ENCODE data around the gene GAL3ST3. TPM values are rescaled to one million over a fixed set of nuclear protein-coding genes. Genes with fewer than 3 reads are reported as not detected.

Gene GAL3ST3
- total and polyA plus RNA-seq, 11 donors = 0.08 to 4.9 (median 2.1) TPM

DNA sequence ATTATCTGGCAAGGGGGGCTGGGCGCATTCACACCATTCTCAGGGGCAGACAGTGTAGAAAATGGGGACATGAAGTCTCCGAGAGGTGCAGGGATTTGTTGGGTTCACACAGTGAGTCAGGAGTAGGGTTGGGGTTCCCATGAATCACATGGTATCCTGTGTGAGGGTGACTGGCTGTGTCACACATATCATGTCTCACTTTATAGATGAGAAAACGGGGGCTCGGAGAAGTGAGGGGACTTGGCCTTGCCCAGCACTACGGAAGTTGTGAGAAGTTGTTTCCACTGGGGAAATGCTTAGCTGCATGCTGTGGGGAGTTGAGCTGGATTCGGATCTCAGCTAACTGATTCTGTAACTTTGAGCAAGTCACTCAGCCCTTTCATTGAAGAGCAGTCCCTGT is 4.2 kb downstream of the GAL3ST3 start:
- no peak for DNase-seq
- no peaks in the 10 kb centered on the region for H3K36me3 ChIP-seq
- ATAC-seq = no peak
- H3K4me1 ChIP-seq = peaks cover 0 to 28% (median 5%) of the 10 kb centered on the region in 12 donors
- TF ChIP-seq, protein P1, sequence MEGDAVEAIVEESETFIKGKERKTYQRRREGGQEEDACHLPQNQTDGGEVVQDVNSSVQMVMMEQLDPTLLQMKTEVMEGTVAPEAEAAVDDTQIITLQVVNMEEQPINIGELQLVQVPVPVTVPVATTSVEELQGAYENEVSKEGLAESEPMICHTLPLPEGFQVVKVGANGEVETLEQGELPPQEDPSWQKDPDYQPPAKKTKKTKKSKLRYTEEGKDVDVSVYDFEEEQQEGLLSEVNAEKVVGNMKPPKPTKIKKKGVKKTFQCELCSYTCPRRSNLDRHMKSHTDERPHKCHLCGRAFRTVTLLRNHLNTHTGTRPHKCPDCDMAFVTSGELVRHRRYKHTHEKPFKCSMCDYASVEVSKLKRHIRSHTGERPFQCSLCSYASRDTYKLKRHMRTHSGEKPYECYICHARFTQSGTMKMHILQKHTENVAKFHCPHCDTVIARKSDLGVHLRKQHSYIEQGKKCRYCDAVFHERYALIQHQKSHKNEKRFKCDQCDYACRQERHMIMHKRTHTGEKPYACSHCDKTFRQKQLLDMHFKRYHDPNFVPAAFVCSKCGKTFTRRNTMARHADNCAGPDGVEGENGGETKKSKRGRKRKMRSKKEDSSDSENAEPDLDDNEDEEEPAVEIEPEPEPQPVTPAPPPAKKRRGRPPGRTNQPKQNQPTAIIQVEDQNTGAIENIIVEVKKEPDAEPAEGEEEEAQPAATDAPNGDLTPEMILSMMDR (IDR thresholded peaks at IDR 0.05) = no peak
- TF ChIP-seq POLR2A (IDR thresholded peaks at IDR 0.05) = no peak
- H3K27me3 ChIP-seq = peaks cover 0 to 20% (median 5%) of the 10 kb centered on the region in 9 donors
- intact Hi-C loops (cut with DNase I) = no loop called here
- H3K27ac ChIP-seq = no peak overlapping the region
- 59 to 72% (median 62%) methylated on average over 6 of the region's 6 CpGs for WGBS, 4 donors
- H3K4me3 ChIP-seq = no peak overlapping the region
- H3K9me3 ChIP-seq = no peaks in the 10 kb centered on the region

DNA sequence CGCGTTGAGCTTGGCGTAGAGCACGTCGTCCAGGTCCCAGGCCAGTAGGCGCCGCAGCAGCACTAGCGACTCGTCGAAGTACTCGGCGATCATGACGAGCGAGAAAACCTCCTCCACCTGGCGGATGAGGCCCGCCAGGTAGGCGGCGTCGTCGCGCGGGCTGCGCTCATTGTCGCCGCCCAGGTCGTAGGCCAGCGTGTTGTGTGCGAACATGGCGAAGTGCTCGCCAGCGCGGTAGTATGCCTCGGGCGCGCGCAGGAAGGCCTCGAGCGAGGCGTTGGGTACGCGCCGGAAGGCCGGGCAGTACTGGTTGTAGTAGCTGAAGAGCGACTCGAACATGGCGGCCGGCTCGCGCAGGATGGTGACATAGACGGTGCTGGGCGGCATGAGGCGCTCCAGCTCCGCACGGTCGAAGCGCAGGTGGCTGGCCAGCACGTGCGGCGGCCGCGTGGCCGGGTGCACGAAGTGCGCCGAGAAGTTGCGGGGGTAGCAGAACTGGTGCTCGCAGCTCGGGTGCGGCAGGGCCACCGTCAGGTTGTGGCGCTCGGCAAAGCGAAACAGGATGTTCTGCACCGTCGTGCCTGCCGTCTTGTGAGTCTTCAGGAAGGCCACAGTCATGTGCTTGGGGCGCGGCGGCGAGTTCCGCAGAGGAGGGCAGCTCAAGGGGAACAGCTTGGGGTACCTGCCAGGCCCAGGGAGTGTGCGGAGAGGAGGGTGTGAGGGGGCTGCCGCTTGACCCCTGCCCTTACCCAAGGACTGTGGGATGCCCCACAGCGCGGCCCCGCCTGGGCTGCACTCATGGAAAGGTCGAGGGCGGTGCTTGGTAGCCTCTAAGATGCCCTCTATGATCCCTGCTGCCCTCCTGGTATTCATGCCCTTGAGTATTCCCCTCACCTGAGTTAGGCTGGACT is 5.7 kb downstream of the GAL3ST3 start:
- Histone ChIP-seq H3K27ac (no peak overlapping the region), H3K4me1 (peaks cover 0 to 20% (median 4%) of the 10 kb centered on the region in 12 donors), H3K9me3 (no peaks in the 10 kb centered on the region), H3K27me3 (peaks cover 0 to 11% (median 0%) of the 10 kb centered on the region in 9 donors), H3K36me3 (no peaks in the 10 kb centered on the region), H3K4me3 (no peak overlapping the region)
- TF ChIP-seq, protein P1 (IDR thresholded peaks at IDR 0.05) = no peak
- no peak for TF ChIP-seq POLR2A (IDR thresholded peaks at IDR 0.05)
- DNase-seq (no peak), ATAC-seq (no peak)
- intact Hi-C loops (cut with DNase I) = no loop called here
- WGBS, 4 donors = 96 to 97% (median 97%) methylated on average over 88 of the region's 88 CpGs

DNA sequence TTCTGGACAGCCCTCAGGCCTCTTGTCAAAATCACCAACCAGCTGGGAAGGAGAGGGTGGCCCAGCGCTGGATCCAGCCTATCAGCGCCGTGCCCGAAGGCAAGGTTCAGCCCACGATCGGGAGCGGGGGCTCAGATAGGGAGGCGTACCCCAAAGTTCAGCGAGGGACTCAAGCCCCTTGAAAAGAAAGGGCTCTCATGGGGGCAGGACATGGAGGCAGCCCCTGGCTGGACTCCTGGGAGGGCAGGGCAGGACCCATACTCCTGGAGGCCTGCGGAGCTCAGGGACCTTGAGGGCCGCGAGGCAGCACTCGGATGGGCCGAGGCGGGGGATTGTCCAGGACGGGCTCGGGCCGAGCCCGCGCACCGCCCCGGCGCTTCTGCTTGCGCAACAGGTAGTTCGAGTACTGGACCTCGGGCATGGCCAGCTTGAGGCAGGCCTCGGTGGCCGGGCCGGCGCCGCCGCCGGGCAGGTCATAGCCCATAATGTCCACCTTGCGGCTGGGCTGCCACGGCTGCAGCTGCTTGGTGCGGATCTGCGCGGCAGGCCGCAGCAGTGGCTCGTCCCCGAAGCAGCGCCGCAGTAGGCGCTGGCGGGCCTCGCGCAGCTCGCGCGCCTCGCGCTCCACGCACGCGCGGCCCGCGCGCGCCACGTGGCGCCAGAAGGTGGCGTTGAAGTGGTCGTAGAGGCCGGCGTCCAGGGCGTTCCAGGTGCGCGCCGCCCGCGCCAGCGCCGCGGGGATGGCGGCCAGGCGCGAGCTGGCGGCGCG is 6.5 kb downstream of the GAL3ST3 start:
- DNase-seq (no peak), ATAC-seq (no peak)

More for the DNA sequence above, 6.5 kb downstream of the GAL3ST3 start:
- H3K27me3 ChIP-seq = peaks cover 0 to 2% (median 0%) of the 10 kb centered on the region in 9 donors
- H3K9me3 ChIP-seq = no peaks in the 10 kb centered on the region
- TF ChIP-seq, protein P1 (IDR thresholded peaks at IDR 0.05) = no peak
- TF ChIP-seq POLR2A (IDR thresholded peaks at IDR 0.05) = no peak
- no peaks in the 10 kb centered on the region for H3K36me3 ChIP-seq
- H3K4me1 ChIP-seq = peaks cover 0 to 12% (median 0%) of the 10 kb centered on the region in 12 donors
- 96 to 97% (median 97%) methylated on average over 76 to 81 of the region's 81 CpGs for WGBS, 4 donors
- no peak overlapping the region for H3K4me3 ChIP-seq
- intact Hi-C loops (cut with DNase I) = no loop called here
- no peak overlapping the region for H3K27ac ChIP-seq

Measured in heart left ventricle (tissue), 16 donors.